ENCODE results near the gene AGBL1. TPM values are rescaled to one million over a fixed set of nuclear protein-coding genes. Genes with fewer than 3 reads are reported as not detected.

Gene AGBL1
- polyA plus RNA-seq, 2 of the 4 experiments (the other 2 are of a cell fraction) = not detected

- ChIA-PET CTCF (no interaction called here), POLR2A (no interaction called here)
- H3K27ac ChIP-seq = no peak overlapping the region
- no peak overlapping the region for H3K4me2 ChIP-seq
- no peaks in the 10 kb centered on the region for H3K4me1 ChIP-seq
- no peak for ATAC-seq
- no peaks in the 10 kb centered on the region for H3K9me3 ChIP-seq
- WGBS (ENCODE audit: missing lambda C conversion rate) = 0% methylated on average over 2 of the region's 2 CpGs
- no peak for FAIRE-seq
- TF ChIP-seq TP53 (CRISPR knock-in tag; IDR thresholded peaks at IDR 0.05) (no peak), ZFP36 (IDR thresholded peaks at IDR 0.05; ENCODE audit: borderline replicate concordance, partially characterized antibody) (no peak), ELK1 (IDR thresholded peaks at IDR 0.05; ENCODE audit: low read depth, low read length) (no peak), FOSB (CRISPR knock-in tag; IDR thresholded peaks at IDR 0.05) (no peak), HOXB5 (CRISPR knock-in tag; IDR thresholded peaks at IDR 0.05) (no peak), HOXA7 (CRISPR knock-in tag; IDR thresholded peaks at IDR 0.05) (no peak), RARB (CRISPR knock-in tag; IDR thresholded peaks at IDR 0.05) (no peak), FOXS1 (CRISPR knock-in tag; IDR thresholded peaks at IDR 0.05) (no peak), NFE2L2 (conservative IDR thresholded peaks at IDR 0.05; ENCODE audit: low read length) (no peak), SMC3 (IDR thresholded peaks at IDR 0.05) (no peak), TFCP2L1 (CRISPR knock-in tag; IDR thresholded peaks at IDR 0.05) (no peak), CHD4 (IDR thresholded peaks at IDR 0.05; ENCODE audit: borderline replicate concordance) (no peak), BHLHE40 (IDR thresholded peaks at IDR 0.05; ENCODE audit: low read depth, low read length) (no peak)
- H3K4me3 ChIP-seq = no peak overlapping the region
- no peak for DNase-seq (ENCODE audit: low read depth in 1 of 2, low spot score in 1 of 2)
Measured at GRCh38 chr15:86162172-86162591, 82.5 kb downstream of the AGBL1 start.

GRCh38 chr15:86162641-86163040, 83.0 kb downstream of the AGBL1 start:
- Histone ChIP-seq H3K9me3 (no peaks in the 10 kb centered on the region), H3K4me1 (no peaks in the 10 kb centered on the region), H3K4me2 (no peak overlapping the region), H3K4me3 (no peak overlapping the region), H3K27ac (no peak overlapping the region)
- CTCF ChIA-PET = interaction anchor here (0.6 kb wide), 1 partner anchor 298 kb away, joined by 3 read pairs; no protein-coding TSS in a partner anchor
- POLR2A ChIA-PET = no interaction called here
- 3% methylated on average over 2 of the region's 2 CpGs for WGBS (ENCODE audit: missing lambda C conversion rate)
- no peak for FAIRE-seq
- ATAC-seq = no peak
- no peak for DNase-seq (ENCODE audit: low read depth in 1 of 2, low spot score in 1 of 2)
- no peak for TF ChIP-seq KDM1A (IDR thresholded peaks at IDR 0.05; ENCODE audit: low read depth)
- TF ChIP-seq NR3C1 (IDR thresholded peaks at IDR 0.05) = no peak

- no peak for DNase-seq (ENCODE audit: low read depth in 1 of 2, low spot score in 1 of 2)
- no peak for FAIRE-seq
Measured at GRCh38 chr15:86163816-86164215, 84.1 kb downstream of the AGBL1 start.

More at GRCh38 chr15:86163816-86164215, 84.1 kb downstream of the AGBL1 start:
- no peak for TF ChIP-seq ZSCAN20 (CRISPR knock-in tag; IDR thresholded peaks at IDR 0.05)
- no peak for TF ChIP-seq HES2 (IDR thresholded peaks at IDR 0.05)
- no peak for TF ChIP-seq MYC (IDR thresholded peaks at IDR 0.05; ENCODE audit: borderline replicate concordance, low read length)
- no peak for TF ChIP-seq CBX2 (IDR thresholded peaks at IDR 0.05; ENCODE audit: borderline replicate concordance, low read depth)
- TF ChIP-seq CHD2 (IDR thresholded peaks at IDR 0.05; ENCODE audit: low read length, partially characterized antibody) = no peak
- no peak for TF ChIP-seq HDAC2 (IDR thresholded peaks at IDR 0.05)
- no peak for TF ChIP-seq CBX8 (IDR thresholded peaks at IDR 0.05)
- no peak for TF ChIP-seq PBX3 (IDR thresholded peaks at IDR 0.05)
- TF ChIP-seq CTCF (IDR thresholded peaks at IDR 0.05) = no peak
- TF ChIP-seq EHMT2 (IDR thresholded peaks at IDR 0.05; ENCODE audit: low read depth) = no peak
- TF ChIP-seq HMGXB4 (CRISPR knock-in tag; IDR thresholded peaks at IDR 0.05; ENCODE audit: borderline replicate concordance) = no peak
- no peak for TF ChIP-seq HEYL (CRISPR knock-in tag; IDR thresholded peaks at IDR 0.05)
- no peak for TF ChIP-seq MAZ (IDR thresholded peaks at IDR 0.05; ENCODE audit: borderline replicate concordance, low read depth, low read length)
- no peak for TF ChIP-seq GATA3 (IDR thresholded peaks at IDR 0.05; ENCODE audit: borderline replicate concordance)
- no peak for TF ChIP-seq FOXS1 (CRISPR knock-in tag; IDR thresholded peaks at IDR 0.05)
- no peaks in the 10 kb centered on the region for H3K9me3 ChIP-seq
- H3K4me2 ChIP-seq = no peak overlapping the region
- ATAC-seq = no peak
- 8% methylated on average over 2 of the region's 2 CpGs for WGBS (ENCODE audit: missing lambda C conversion rate)
- H3K4me1 ChIP-seq = no peaks in the 10 kb centered on the region
- ChIA-PET POLR2A (no interaction called here), CTCF (no interaction called here)
- no peak overlapping the region for H3K27ac ChIP-seq
- no peak overlapping the region for H3K4me3 ChIP-seq

All from A549 (cell line).